K562 (cell line): ENCODE data around the gene RAI1. TPM values are rescaled to one million over a fixed set of nuclear protein-coding genes. Genes with fewer than 3 reads are reported as not detected.
A peak's percentile ranks its signal among the peaks of the same experiment; 100 is the strongest.

Source experiments
- BHLHE40 ChIP-seq: IDR thresholded peaks from 2 replicates; pipeline ENCODE4 v1.6.1; 2011; ENCODE audit warnings: low read length, improper control_type of control experiment
- CBX2 ChIP-seq: fragments of 200-600 bp; sonication (generic); IDR thresholded peaks from one replicate; pipeline ENCODE4 v1.6.1; 2012; ENCODE audit warnings: mild to moderate bottlenecking, low read length, inconsistent platforms; ENCODE audit not compliant: insufficient read depth, poor library complexity, severe bottlenecking
- DEAF1 ChIP-seq: fragments of 450-650 bp; formaldehyde crosslinking; IDR thresholded peaks from 2 replicates; pipeline ENCODE4 v1.4.0; 2020; ENCODE audit warnings: mild to moderate bottlenecking, moderate library complexity
- FOXK2 ChIP-seq, 2 experiments: fragments of 450-650 bp; IDR thresholded peaks in 1 of 2; conservative IDR thresholded peaks in 1 of 2; 2 replicates each; pipeline ENCODE4 v1.6.1; 2016; ENCODE audit warnings: low read depth in 2 of 2, mild to moderate bottlenecking in 1 of 2
- HDAC1 ChIP-seq, 2 experiments: fragments of 450-650 bp; IDR thresholded peaks; 2 replicates each; pipeline ENCODE4 v1.6.1; 2016 to 2017; ENCODE audit warnings: inconsistent platforms in 1 of 2, mild to moderate bottlenecking in 1 of 2, moderate library complexity in 1 of 2
- HDAC2 ChIP-seq: fragments of 450-650 bp; IDR thresholded peaks from 2 replicates; pipeline ENCODE4 v1.6.1; 2016; ENCODE audit warnings: mild to moderate bottlenecking
- HLTF ChIP-seq: fragments of 450-650 bp; IDR thresholded peaks from 2 replicates; pipeline ENCODE4 v1.6.1; 2016
- KLF1 ChIP-seq: fragments of 450-650 bp; IDR thresholded peaks from 2 replicates; pipeline ENCODE4 v1.6.1; 2016; ENCODE audit warnings: missing genetic modification characterization, missing compliant biosample characterization
- KLF16 ChIP-seq: IDR thresholded peaks from 2 replicates; pipeline ENCODE4 v1.6.1; 2016; ENCODE audit warnings: antibody characterized with exemption
- POLR2A ChIP-seq: fragments of 450-650 bp; conservative IDR thresholded peaks from 2 replicates; pipeline ENCODE4 v1.6.1; 2016
- POLR2AphosphoS5 ChIP-seq: IDR thresholded peaks from 2 replicates; pipeline ENCODE4 v1.6.1; 2011; ENCODE audit warnings: mild to moderate bottlenecking, low read depth, low read length, moderate library complexity; ENCODE audit not compliant: control insufficient read depth, insufficient read depth
- POLR2B ChIP-seq: fragments of 450-650 bp; IDR thresholded peaks from 2 replicates; pipeline ENCODE4 v1.6.1; 2018; ENCODE audit warnings: low read depth; ENCODE audit not compliant: partially characterized antibody
- RB1 ChIP-seq: fragments of 450-650 bp; IDR thresholded peaks from 2 replicates; pipeline ENCODE4 v1.6.1; 2017; ENCODE audit warnings: low read depth, mild to moderate bottlenecking
- SNRNP70 ChIP-seq: fragments of 200-400 bp; formaldehyde crosslinking; optimal IDR thresholded peaks from 2 replicates; pipeline ENCODE3; 2017; ENCODE audit warnings: low read depth, low read length
- ZNF134 ChIP-seq: fragments of 250-450 bp; sonication (Bioruptor Pico); conservative IDR thresholded peaks from 2 replicates; pipeline ENCODE4 v1.4.0; 2020
- ZNF277 ChIP-seq: fragments of 250-450 bp; sonication (Bioruptor Pico); IDR thresholded peaks from 2 replicates; pipeline ENCODE4 v1.8.0; 2022; ENCODE audit warnings: inconsistent platforms, mild to moderate bottlenecking, moderate library complexity, borderline replicate concordance
- polyA plus RNA-seq, 8 experiments: library from polyadenylated mRNA; depleted of rRNA in 4 of 8; stranded (reverse) in 5 of 8; unstranded in 3 of 8; fragments of >200 nt; fragmentation: Nextera tagmentation in 2 of 8; fragmentation: Illumina TruSeq in 1 of 8; extraction: Ambion mirVana in 2 of 8; extraction: Trizol in 1 of 8; gene quantifications; 2 replicates each; pipeline versions ENCODE4 v1.2.1 to v1.2.3, GENCODE V29; 2011 to 2014; ENCODE audit warnings: inconsistent platforms in 1 of 8, missing spikeins in 1 of 8
- total RNA-seq, 7 experiments: library from RNA; depleted of rRNA in 6 of 7; stranded (reverse); fragments of >200 nt in 6 of 7; fragmentation: Illumina TruSeq in 2 of 7; extraction: Trizol in 2 of 7; gene quantifications; 2 replicates each; pipeline versions ENCODE4 v1.2.1 to v1.2.3, GENCODE V29; 2011 to 2021; ENCODE audit warnings: low replicate concordance in 1 of 7
- TF ChIP-seq, protein P1 (sequence below), 3 experiments: fragments of 200-800 bp in 1 of 3; sonication (Bioruptor generic) in 1 of 3; sonication (generic) in 1 of 3; formaldehyde crosslinking in 1 of 3; IDR thresholded peaks; 2 replicates each; pipeline versions ENCODE4 v1.6.1 to v1.8.0; 2016 to 2022; ENCODE audit warnings: mild to moderate bottlenecking in 2 of 3, missing compliant biosample characterization in 2 of 3, missing genetic modification characterization in 2 of 3, missing genetic modification reagents in 1 of 3
- TF ChIP-seq, protein P2 (sequence below): fragments of 450-650 bp; IDR thresholded peaks from one replicate; pipeline ENCODE4 v1.6.1; 2018; ENCODE audit warnings: mild to moderate bottlenecking, moderate library complexity; ENCODE audit not compliant: partially characterized antibody
- TF ChIP-seq, protein P3 (sequence below): sonication (generic); formaldehyde crosslinking; IDR thresholded peaks from 2 replicates; pipeline ENCODE4 v1.8.0; 2023; ENCODE audit warnings: mild to moderate bottlenecking, missing genetic modification reagents
- TF ChIP-seq, protein P4 (sequence below): fragments of 450-650 bp; formaldehyde crosslinking; IDR thresholded peaks from 2 replicates; pipeline ENCODE4 v1.4.0; 2020; ENCODE audit warnings: mild to moderate bottlenecking

The RAI1 gene
- total and polyA plus RNA-seq, 9 of the 15 experiments (the other 6 are each of a cell fraction or from before 2014, with no cell fraction given) = 0.68 to 19.9 (median 5.5) TPM

DNA sequence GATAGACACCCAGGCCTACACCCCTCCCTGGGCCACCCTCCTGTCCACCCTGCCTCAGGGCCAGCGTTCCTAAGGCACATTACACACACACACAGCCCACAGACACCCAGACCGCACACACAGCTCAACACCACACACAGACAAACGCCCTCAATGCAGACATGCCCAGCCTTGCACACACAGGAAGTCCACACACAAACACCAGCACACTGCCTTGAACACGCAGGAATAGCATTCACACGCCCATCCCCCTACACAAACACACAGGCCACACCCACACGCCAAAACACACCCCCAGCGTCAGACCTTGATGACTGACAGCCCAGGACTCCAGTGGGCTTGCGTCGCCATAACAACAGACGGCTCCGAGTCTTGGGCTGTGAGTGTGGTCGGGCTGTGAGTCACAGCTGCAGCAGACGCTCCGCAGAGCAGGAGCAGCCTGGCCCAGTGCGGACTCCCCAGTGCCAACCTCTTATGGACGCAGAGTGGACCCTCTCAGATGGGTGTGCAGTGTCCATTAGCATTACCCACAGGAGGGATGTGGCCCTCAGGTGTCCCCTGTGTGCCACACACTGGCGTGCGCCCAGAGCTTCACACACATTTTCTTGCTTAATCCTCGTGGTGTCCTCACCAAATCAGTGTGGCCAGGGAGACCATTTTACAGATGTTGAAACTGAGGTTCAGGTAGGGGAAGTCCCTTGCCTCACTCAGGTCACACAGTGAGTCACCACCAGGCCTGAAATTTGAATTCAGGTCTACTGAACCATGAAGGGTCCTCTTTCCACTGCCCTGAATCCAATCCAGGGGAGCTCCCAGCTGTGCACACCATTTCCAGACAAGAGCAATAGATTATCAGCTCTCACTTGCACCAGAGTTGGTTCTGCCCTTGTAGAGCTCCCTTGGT, 17.8 kb upstream of the RAI1 start (continued):
- TF ChIP-seq, protein P1, sequence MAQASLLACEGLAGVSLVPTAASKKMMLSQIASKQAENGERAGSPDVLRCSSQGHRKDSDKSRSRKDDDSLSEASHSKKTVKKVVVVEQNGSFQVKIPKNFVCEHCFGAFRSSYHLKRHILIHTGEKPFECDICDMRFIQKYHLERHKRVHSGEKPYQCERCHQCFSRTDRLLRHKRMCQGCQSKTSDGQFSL (CRISPR knock-in tag; IDR thresholded peaks at IDR 0.05) = no peak
- TF ChIP-seq, protein P1 (tag; IDR thresholded peaks at IDR 0.05) = no peak
- TF ChIP-seq FOXK2 (conservative IDR thresholded peaks at IDR 0.05 in 1 of 2, IDR thresholded peaks at IDR 0.05 in 1 of 2; ENCODE audit: low read depth in 2 of 2) (peak; percentile 49 to 54), RB1 (no peak), DEAF1 (CRISPR knock-in tag) (no peak), KLF1 (no peak), HDAC1 (IDR thresholded peaks at IDR 0.05) (peak in 1 of 2 experiments; percentile 75; a peak in 1 of 4 replicates), CBX2 (no peak), HDAC2 (0 out of 2 replicates have a peak, but pooled peaks have one; percentile 35), ZNF277 (CRISPR knock-in tag) (no peak), POLR2A (no peak), KLF16 (no peak), POLR2AphosphoS5 (no peak), BHLHE40 (0 out of 2 replicates have a peak, but pooled peaks have one; percentile 7), SNRNP70 (no peak), HLTF (0 out of 2 replicates have a peak, but pooled peaks have one; percentile 55), POLR2B (no peak), ZNF134 (CRISPR knock-in tag) (no peak)
- TF ChIP-seq, protein P2, sequence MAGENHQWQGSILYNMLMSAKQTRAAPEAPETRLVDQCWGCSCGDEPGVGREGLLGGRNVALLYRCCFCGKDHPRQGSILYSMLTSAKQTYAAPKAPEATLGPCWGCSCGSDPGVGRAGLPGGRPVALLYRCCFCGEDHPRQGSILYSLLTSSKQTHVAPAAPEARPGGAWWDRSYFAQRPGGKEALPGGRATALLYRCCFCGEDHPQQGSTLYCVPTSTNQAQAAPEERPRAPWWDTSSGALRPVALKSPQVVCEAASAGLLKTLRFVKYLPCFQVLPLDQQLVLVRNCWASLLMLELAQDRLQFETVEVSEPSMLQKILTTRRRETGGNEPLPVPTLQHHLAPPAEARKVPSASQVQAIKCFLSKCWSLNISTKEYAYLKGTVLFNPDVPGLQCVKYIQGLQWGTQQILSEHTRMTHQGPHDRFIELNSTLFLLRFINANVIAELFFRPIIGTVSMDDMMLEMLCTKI = no peak
- TF ChIP-seq, protein P3, sequence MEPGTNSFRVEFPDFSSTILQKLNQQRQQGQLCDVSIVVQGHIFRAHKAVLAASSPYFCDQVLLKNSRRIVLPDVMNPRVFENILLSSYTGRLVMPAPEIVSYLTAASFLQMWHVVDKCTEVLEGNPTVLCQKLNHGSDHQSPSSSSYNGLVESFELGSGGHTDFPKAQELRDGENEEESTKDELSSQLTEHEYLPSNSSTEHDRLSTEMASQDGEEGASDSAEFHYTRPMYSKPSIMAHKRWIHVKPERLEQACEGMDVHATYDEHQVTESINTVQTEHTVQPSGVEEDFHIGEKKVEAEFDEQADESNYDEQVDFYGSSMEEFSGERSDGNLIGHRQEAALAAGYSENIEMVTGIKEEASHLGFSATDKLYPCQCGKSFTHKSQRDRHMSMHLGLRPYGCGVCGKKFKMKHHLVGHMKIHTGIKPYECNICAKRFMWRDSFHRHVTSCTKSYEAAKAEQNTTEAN (CRISPR knock-in tag) = no peak
- TF ChIP-seq, protein P4, sequence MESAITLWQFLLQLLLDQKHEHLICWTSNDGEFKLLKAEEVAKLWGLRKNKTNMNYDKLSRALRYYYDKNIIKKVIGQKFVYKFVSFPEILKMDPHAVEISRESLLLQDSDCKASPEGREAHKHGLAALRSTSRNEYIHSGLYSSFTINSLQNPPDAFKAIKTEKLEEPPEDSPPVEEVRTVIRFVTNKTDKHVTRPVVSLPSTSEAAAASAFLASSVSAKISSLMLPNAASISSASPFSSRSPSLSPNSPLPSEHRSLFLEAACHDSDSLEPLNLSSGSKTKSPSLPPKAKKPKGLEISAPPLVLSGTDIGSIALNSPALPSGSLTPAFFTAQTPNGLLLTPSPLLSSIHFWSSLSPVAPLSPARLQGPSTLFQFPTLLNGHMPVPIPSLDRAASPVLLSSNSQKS (CRISPR knock-in tag) = no peak
